ENCODE data around the gene SP3.

GRCh38 chr2:173942861-173943523 lies 22.2 kb downstream of the SP3 start:
- no peak for TF ChIP-seq CTCF (IDR thresholded peaks at IDR 0.05 in 8 of 11, conservative IDR thresholded peaks at IDR 0.05 in 3 of 11)
- no peak for TF ChIP-seq POLR2A (IDR thresholded peaks at IDR 0.05)
